OCI-LY7 (cell line): Measurements from ENCODE around the gene CD55. TPM values are rescaled to one million over a fixed set of nuclear protein-coding genes. Genes with fewer than 3 reads are reported as not detected.

Source experiments
- BruUV-seq: library from RNA; stranded (reverse); fragments of 400-500 nt; replicated peaks from 2 replicates; lab custom pipeline; 2021; lab: Mats Ljungman, UMichigan
- CTCF ChIA-PET: fragments of 300-600 bp; sonication (Branson Sonifier 250); formaldehyde crosslinking; loops from one replicate; lab custom pipeline; 2022; ENCODE audit warnings: antibody characterized with exemption; ENCODE audit not compliant: unreplicated experiment; lab: Charles Lee
- POLR2A ChIA-PET: fragments of 300-600 bp; sonication (Branson Sonifier 250); formaldehyde crosslinking; loops from one replicate; lab custom pipeline; 2022; ENCODE audit warnings: antibody characterized with exemption; lab: Charles Lee
- DNase-seq: peaks from one replicate; pipeline ENCODE4 v3.0.0-alpha.2; 2015; ENCODE audit warnings: low spot score
- H2AFZ ChIP-seq: fragments of 200-600 bp; sonication (generic), shearing (Covaris generic); 2 replicates; pipeline ENCODE4 v1.6.1; 2014; ENCODE audit warnings: mild to moderate bottlenecking, antibody characterized with exemption, low read length, moderate library complexity
- H3K27ac ChIP-seq: fragments of 200-600 bp; sonication (generic); 2 replicates; pipeline ENCODE4 v1.5.1; 2014; ENCODE audit warnings: mixed run types, low read depth, mild to moderate bottlenecking, moderate library complexity, low read length, inconsistent platforms; ENCODE audit not compliant: poor library complexity, severe bottlenecking
- H3K36me3 ChIP-seq: fragments of 200-600 bp; sonication (generic); 2 replicates; pipeline ENCODE4 v1.6.1; 2014; ENCODE audit warnings: mild to moderate bottlenecking, antibody characterized with exemption, low read length, moderate library complexity, mixed read lengths; ENCODE audit not compliant: insufficient read depth
- H3K4me1 ChIP-seq: fragments of 200-600 bp; sonication (generic); 2 replicates; pipeline ENCODE4 v1.5.1; 2014; ENCODE audit warnings: mild to moderate bottlenecking, low read length; ENCODE audit not compliant: insufficient read depth, poor library complexity, severe bottlenecking
- H3K4me2 ChIP-seq: fragments of 200-600 bp; sonication (generic); 2 replicates; pipeline ENCODE4 v1.6.1; 2014; ENCODE audit warnings: mild to moderate bottlenecking, low read length
- H3K4me3 ChIP-seq: fragments of 200-600 bp; sonication (generic); 2 replicates; pipeline ENCODE4 v1.5.1; 2014; ENCODE audit warnings: mild to moderate bottlenecking, low read depth, low read length; ENCODE audit not compliant: poor library complexity, severe bottlenecking
- H3K79me2 ChIP-seq: fragments of 200-600 bp; sonication (generic); 2 replicates; pipeline ENCODE4 v1.6.1; 2016; ENCODE audit warnings: low read depth, mild to moderate bottlenecking, low read length, moderate library complexity, mixed read lengths; ENCODE audit not compliant: insufficient read depth
- H3K9me2 ChIP-seq: fragments of 200-600 bp; sonication (generic); 2 replicates; pipeline ENCODE4 v1.6.1; 2016; ENCODE audit warnings: mild to moderate bottlenecking, low read length, mixed read lengths; ENCODE audit not compliant: insufficient read depth
- H3K9me3 ChIP-seq: fragments of 200-600 bp; sonication (generic); 2 replicates; pipeline ENCODE4 v1.6.1; 2014; ENCODE audit warnings: mild to moderate bottlenecking, mixed run types, low read length, mixed read lengths
- H4K20me1 ChIP-seq: fragments of 200-600 bp; sonication (generic); 2 replicates; pipeline ENCODE4 v1.6.1; 2014; ENCODE audit warnings: mild to moderate bottlenecking, antibody characterized with exemption, low read length, moderate library complexity, mixed read lengths; ENCODE audit not compliant: insufficient read depth
- EZH2phosphoT487 ChIP-seq: fragments of 200-600 bp; sonication (generic); IDR thresholded peaks from 2 replicates; pipeline ENCODE4 v1.6.1; 2018; ENCODE audit warnings: low read depth, borderline replicate concordance, mild to moderate bottlenecking, mixed run types, antibody characterized with exemption, low read length, moderate library complexity, mixed read lengths
- intact Hi-C: fragments of 100-400 bp; cut with micrococcal nuclease; formaldehyde crosslinking; loops from one replicate; pipeline ENCODE4 v1.10.0; 2022; ENCODE audit not compliant: unreplicated experiment
- total RNA-seq, 2 experiments: library from RNA; depleted of rRNA in 1 of 2; stranded (reverse); fragments of >200 nt in 1 of 2; shearing (Covaris generic) in 1 of 2; gene quantifications; 2 replicates each; pipeline ENCODE4 v1.2.3, GENCODE V29; 2014 to 2022
- TF ChIP-seq, protein P1 (sequence below): fragments of 200-600 bp; sonication (generic); conservative IDR thresholded peaks from 2 replicates; pipeline ENCODE4 v1.5.1; 2014; ENCODE audit warnings: mild to moderate bottlenecking, antibody characterized with exemption, low read length, moderate library complexity, mixed read lengths

CD55 gene
- total RNA-seq, 2 experiments from 2014 or later, result 20.0 to 28.1 TPM

- CTCF ChIA-PET, result no interaction called here
- H3K79me2 ChIP-seq, result no peaks in the 10 kb centered on the region
Observed at GRCh38 chr1:207343675-207344074, 22.2 kb downstream of the CD55 start.

GRCh38 chr1:207344221-207344620 is 22.7 kb downstream of the CD55 start:
- TF ChIP-seq, protein P1, sequence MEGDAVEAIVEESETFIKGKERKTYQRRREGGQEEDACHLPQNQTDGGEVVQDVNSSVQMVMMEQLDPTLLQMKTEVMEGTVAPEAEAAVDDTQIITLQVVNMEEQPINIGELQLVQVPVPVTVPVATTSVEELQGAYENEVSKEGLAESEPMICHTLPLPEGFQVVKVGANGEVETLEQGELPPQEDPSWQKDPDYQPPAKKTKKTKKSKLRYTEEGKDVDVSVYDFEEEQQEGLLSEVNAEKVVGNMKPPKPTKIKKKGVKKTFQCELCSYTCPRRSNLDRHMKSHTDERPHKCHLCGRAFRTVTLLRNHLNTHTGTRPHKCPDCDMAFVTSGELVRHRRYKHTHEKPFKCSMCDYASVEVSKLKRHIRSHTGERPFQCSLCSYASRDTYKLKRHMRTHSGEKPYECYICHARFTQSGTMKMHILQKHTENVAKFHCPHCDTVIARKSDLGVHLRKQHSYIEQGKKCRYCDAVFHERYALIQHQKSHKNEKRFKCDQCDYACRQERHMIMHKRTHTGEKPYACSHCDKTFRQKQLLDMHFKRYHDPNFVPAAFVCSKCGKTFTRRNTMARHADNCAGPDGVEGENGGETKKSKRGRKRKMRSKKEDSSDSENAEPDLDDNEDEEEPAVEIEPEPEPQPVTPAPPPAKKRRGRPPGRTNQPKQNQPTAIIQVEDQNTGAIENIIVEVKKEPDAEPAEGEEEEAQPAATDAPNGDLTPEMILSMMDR, result no peak
- no peak for TF ChIP-seq EZH2phosphoT487
- Histone ChIP-seq H4K20me1 (no peaks in the 10 kb centered on the region), H2AFZ (no peak overlapping the region), H3K4me2 (no peak overlapping the region), H3K4me3 (no peak overlapping the region), H3K36me3 (peaks cover 32% of the 10 kb centered on the region), H3K9me2 (no peaks in the 10 kb centered on the region), H3K9me3 (no peaks in the 10 kb centered on the region), H3K79me2 (no peaks in the 10 kb centered on the region), H3K27ac (no peak overlapping the region), H3K4me1 (no peaks in the 10 kb centered on the region)
- no TSS peak for BruUV-seq
- ChIA-PET POLR2A (no interaction called here), CTCF (no interaction called here)
- no peak for DNase-seq
- intact Hi-C loops, result no loop called here

More at GRCh38 chr1:207343675-207344074, 22.2 kb downstream of the CD55 start:
- no TSS peak for BruUV-seq
- POLR2A ChIA-PET, result interaction anchor here (0.6 to 1.3 kb wide), 2 partner anchors 9 to 335 kb away, joined by 3 read pairs; no protein-coding TSS in a partner anchor
- no peak for DNase-seq
- H3K9me3 ChIP-seq, result no peaks in the 10 kb centered on the region
- intact Hi-C loops, result no loop called here
- H4K20me1 ChIP-seq, result no peaks in the 10 kb centered on the region
- no peaks in the 10 kb centered on the region for H3K9me2 ChIP-seq
- no peaks in the 10 kb centered on the region for H3K4me1 ChIP-seq
- H3K36me3 ChIP-seq, result peaks cover 29% of the 10 kb centered on the region
- H2AFZ ChIP-seq, result no peak overlapping the region
- H3K27ac ChIP-seq, result no peak overlapping the region
- TF ChIP-seq, protein P1, result no peak
- TF ChIP-seq EZH2phosphoT487, result no peak
- H3K4me2 ChIP-seq, result no peak overlapping the region
- H3K4me3 ChIP-seq, result no peak overlapping the region

DNA sequence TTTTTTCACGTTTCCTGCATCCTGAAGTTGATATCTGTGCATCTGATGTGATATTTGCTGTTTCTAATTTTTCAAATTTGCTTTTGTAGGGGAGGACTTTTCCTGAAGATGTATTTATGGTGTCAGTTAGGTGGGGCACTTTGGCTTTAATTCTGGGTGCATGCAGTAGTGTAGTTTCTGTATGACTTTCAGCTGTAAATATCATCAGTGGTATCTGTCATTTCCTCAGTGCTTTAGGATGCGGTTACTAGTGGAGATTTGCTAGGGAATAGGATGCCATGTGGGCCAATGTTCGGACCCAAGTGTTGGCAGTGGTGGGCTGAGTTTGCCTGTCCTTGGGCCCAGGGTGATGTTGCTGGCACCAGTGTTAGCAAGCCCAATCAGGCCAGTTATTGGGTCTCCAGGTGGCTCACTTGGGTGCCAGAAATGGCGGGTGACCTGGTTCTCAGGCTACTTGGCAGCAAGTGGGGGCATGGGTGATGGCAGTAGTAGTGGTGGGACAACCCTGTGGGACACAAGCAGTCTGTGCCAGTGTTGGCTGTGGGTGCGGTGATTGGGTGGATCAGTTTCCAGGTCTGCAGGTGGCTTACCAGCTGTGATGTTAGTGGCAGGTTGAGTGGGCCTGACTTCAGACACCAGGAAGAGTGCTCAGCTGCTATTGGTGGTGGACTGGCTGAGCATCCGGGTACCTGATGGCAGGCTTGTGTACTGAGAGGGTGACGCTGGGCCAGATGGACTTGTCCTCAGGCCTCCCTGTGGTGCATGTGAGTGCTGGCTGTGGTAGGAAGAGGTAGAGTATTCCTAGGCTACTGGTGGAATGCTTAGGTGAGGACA is 24.4 kb downstream of the CD55 start:
- Histone ChIP-seq H3K4me2 (no peak overlapping the region), H3K9me3 (no peaks in the 10 kb centered on the region), H4K20me1 (no peaks in the 10 kb centered on the region), H3K79me2 (no peaks in the 10 kb centered on the region), H3K4me3 (no peak overlapping the region), H3K4me1 (no peaks in the 10 kb centered on the region), H3K9me2 (no peaks in the 10 kb centered on the region), H2AFZ (no peak overlapping the region), H3K36me3 (peaks cover 37% of the 10 kb centered on the region), H3K27ac (no peak overlapping the region)
- TF ChIP-seq, protein P1, result no peak
- no peak for TF ChIP-seq EZH2phosphoT487
- no peak for DNase-seq
- ChIA-PET CTCF (no interaction called here), POLR2A (interaction anchor here (1.0 kb wide), 1 partner anchor 13 kb away, joined by 3 read pairs; no protein-coding TSS in a partner anchor)
- BruUV-seq, result no TSS peak
- intact Hi-C loops, result no loop called here
